ENCODE data around the gene KCNH2.
"Not testable (repeated sequence)": the region's sequence is repeated elsewhere in the genome, so short reads cannot be mapped to it uniquely, and the experiment has no call there.

KCNH2 gene

GRCh38 chr7:150916670-150917069 is 61.5 kb downstream of the KCNH2 start:
- TF ChIP-seq, protein P1, sequence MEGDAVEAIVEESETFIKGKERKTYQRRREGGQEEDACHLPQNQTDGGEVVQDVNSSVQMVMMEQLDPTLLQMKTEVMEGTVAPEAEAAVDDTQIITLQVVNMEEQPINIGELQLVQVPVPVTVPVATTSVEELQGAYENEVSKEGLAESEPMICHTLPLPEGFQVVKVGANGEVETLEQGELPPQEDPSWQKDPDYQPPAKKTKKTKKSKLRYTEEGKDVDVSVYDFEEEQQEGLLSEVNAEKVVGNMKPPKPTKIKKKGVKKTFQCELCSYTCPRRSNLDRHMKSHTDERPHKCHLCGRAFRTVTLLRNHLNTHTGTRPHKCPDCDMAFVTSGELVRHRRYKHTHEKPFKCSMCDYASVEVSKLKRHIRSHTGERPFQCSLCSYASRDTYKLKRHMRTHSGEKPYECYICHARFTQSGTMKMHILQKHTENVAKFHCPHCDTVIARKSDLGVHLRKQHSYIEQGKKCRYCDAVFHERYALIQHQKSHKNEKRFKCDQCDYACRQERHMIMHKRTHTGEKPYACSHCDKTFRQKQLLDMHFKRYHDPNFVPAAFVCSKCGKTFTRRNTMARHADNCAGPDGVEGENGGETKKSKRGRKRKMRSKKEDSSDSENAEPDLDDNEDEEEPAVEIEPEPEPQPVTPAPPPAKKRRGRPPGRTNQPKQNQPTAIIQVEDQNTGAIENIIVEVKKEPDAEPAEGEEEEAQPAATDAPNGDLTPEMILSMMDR (IDR thresholded peaks at IDR 0.05; ENCODE audit: low read depth, low read length) = no peak
- no peak overlapping the region for H3K4me3 ChIP-seq (replicated peaks in 1 of 2; ENCODE audit: low read depth in 2 of 2, low read length in 2 of 2)
- no peak for DNase-seq (ENCODE audit: low read depth in 2 of 2)

GRCh38 chr7:150914966-150915365 is 63.2 kb downstream of the KCNH2 start:
- no peak overlapping the region for H3K4me3 ChIP-seq (replicated peaks in 1 of 2; ENCODE audit: low read depth in 2 of 2, low read length in 2 of 2)
- TF ChIP-seq, protein P1 (IDR thresholded peaks at IDR 0.05; ENCODE audit: low read depth, low read length) = no peak
- no peak for DNase-seq (ENCODE audit: low read depth in 2 of 2)

- TF ChIP-seq, protein P1 (IDR thresholded peaks at IDR 0.05; ENCODE audit: low read depth, low read length) = no peak
- DNase-seq (ENCODE audit: low read depth in 2 of 2) = no peak
- H3K4me3 ChIP-seq (replicated peaks in 1 of 2; ENCODE audit: low read depth in 2 of 2, low read length in 2 of 2) = no peak overlapping the region
Observed at GRCh38 chr7:150914196-150914595, 63.9 kb downstream of the KCNH2 start.

- no peak for DNase-seq (ENCODE audit: low read depth in 2 of 2)
- TF ChIP-seq, protein P1 (IDR thresholded peaks at IDR 0.05; ENCODE audit: low read depth, low read length) = no peak
- H3K4me3 ChIP-seq (replicated peaks in 1 of 2; ENCODE audit: low read depth in 2 of 2, low read length in 2 of 2) = no peak overlapping the region
Observed at GRCh38 chr7:150912427-150912826, 65.7 kb downstream of the KCNH2 start.

DNA sequence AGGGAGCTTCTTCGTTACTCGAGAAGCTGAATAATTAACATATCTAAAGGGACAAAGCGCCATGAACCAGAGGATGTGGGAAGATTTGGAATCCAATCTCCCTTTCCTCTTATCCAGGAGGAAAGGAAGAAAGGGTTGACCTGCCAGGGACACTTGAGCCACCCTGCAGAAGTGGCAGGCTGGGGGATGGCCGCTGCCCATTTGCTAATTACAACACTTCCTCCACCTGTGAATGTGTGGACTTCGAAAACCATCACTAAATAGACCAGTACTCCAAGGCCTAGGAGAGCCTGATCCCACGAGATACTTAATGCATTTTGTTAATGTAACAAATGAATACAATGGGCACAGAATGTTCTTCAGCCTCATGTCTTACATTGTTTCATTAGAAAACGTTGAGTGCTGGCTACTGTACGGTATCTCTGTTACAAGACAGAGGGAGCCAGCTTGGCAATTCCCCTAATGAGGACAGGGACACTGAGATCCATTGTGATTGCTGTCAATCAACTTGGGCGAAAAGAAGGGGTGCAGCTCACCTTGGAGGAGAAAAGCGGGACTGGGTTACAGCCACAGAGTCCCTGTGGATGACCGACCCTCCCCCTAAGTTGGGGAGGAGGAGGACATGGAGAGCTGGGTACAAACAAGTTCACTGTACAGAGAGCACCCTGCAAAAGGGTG is 66.4 kb downstream of the KCNH2 start:
- DNase-seq (ENCODE audit: low read depth in 2 of 2) = no peak
- H3K4me3 ChIP-seq (replicated peaks in 1 of 2; ENCODE audit: low read depth in 2 of 2, low read length in 2 of 2) = no peak overlapping the region
- TF ChIP-seq, protein P1 (IDR thresholded peaks at IDR 0.05; ENCODE audit: low read depth, low read length) = no peak

GRCh38 chr7:150910996-150911422 is 67.1 kb downstream of the KCNH2 start:
- TF ChIP-seq, protein P1 (IDR thresholded peaks at IDR 0.05; ENCODE audit: low read depth, low read length) = no peak
- no peak for DNase-seq (ENCODE audit: low read depth in 2 of 2)
- H3K4me3 ChIP-seq (replicated peaks in 1 of 2; ENCODE audit: low read depth in 2 of 2, low read length in 2 of 2) = no peak overlapping the region

- not testable (repeated sequence) for DNase-seq (ENCODE audit: low read depth in 2 of 2)
Observed at GRCh38 chr7:150910305-150910995, 67.7 kb downstream of the KCNH2 start.

More at GRCh38 chr7:150910305-150910995, 67.7 kb downstream of the KCNH2 start:
- not testable (repeated sequence) for H3K4me3 ChIP-seq (replicated peaks in 1 of 2; ENCODE audit: low read depth in 2 of 2, low read length in 2 of 2)
